Esophagus muscularis mucosa (tissue), 4 donors: ENCODE data around the gene BSN.

Experiments
- CTCF ChIP-seq, 3 experiments: fragments of 200-600 bp in 2 of 3; fragments of 450-650 bp in 1 of 3; sonication (generic) in 2 of 3; IDR thresholded peaks; one replicate each; pipeline ENCODE4 v1.5.1; 2017 to 2019; ENCODE audit warnings: antibody characterized with exemption in 3 of 3, mild to moderate bottlenecking in 2 of 3, moderate library complexity in 1 of 3
- EP300 ChIP-seq: sonication (generic); formaldehyde crosslinking; IDR thresholded peaks from one replicate; pipeline ENCODE4 v1.6.1; 2017; ENCODE audit warnings: antibody characterized with exemption
- POLR2A ChIP-seq: fragments of 450-650 bp; IDR thresholded peaks from one replicate; pipeline ENCODE4 v1.6.1; 2017; ENCODE audit warnings: antibody characterized with exemption, moderate library complexity, mild to moderate bottlenecking, low read depth
- POLR2AphosphoS5 ChIP-seq, 2 donors: sonication (generic); formaldehyde crosslinking; IDR thresholded peaks; one replicate each; pipeline ENCODE4 v1.6.1; 2017; ENCODE audit warnings: antibody characterized with exemption in 2 of 2

- no peak for TF ChIP-seq CTCF (IDR thresholded peaks at IDR 0.05)
- no peak for TF ChIP-seq POLR2A
- no peak for TF ChIP-seq POLR2AphosphoS5 (IDR thresholded peaks at IDR 0.05)
- no peak for TF ChIP-seq EP300
Observed at GRCh38 chr3:49669352-49669751, 115.1 kb downstream of the BSN start.
